Stimulated activated CD4-positive, alpha-beta T cell treated with anti-CD3 and anti-CD28 coated beads, Interleukin-15, amount 100 ng/mL, for 48 hours (primary cell): Measurements from ENCODE around the gene LNX2.

Experiments
- DNase-seq, 2 donors: peaks; one replicate each; pipeline ENCODE4 v3.0.0-alpha.2; 2020; ENCODE audit warnings: low read depth in 2 of 2

The LNX2 gene

DNA sequence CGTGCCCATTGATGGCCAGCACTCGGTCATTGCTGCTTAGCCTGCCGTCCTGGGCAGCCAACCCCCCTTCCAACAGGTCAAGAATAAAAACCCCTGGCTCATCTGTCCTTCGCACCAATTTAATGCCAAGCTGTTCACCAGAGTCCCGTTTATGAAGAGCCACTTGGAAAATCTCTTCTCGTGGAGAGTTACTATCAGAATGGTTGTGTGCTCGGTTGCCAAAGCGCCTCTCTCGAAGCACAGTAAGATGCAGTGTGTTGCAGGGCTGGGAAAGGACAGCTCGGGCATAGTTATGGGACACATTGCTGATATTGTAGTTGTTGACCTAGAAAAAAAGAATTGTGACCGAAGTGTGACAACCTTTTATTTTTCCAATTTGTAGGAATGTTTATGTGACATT is 57.9 kb downstream of the LNX2 start:
- no peak for DNase-seq

DNA sequence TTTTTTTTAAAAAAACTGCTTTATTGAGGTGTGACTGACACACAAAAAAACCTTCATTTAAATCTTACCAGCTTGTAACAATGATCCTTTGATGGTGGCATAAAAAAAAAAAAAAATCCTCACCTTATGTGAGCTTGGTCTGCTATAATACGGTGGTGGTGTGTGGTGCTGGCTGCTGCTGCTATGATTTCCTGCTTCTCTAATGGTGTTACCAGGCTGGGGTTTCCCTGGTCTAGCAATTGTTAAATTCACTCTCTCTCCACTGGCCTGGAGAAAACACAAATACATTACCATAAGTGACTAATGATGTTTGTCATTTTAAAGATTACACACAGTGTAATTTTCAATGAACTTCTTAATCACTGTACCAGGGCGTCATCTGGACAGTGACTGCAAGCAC is 60.6 kb downstream of the LNX2 start:
- DNase-seq: no peak

DNA sequence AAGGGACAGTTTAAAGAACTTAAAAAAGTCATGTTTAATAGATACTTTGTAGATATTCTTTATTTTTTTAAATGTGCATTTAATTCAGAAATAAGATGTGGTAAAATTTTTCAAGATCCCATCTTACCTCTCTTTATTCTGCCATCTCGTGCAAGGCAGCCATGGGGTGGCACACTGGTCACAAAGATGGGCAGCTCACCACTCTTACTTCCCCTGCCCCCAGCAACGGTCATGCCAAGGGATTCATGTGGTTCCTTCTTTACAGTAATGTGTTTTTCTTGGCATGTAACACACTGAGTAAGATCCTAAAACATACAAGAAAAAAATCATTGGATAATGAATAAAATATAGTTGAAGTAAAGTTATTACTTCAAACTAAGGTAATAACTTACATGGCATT is 64.2 kb downstream of the LNX2 start:
- no peak for DNase-seq

DNA sequence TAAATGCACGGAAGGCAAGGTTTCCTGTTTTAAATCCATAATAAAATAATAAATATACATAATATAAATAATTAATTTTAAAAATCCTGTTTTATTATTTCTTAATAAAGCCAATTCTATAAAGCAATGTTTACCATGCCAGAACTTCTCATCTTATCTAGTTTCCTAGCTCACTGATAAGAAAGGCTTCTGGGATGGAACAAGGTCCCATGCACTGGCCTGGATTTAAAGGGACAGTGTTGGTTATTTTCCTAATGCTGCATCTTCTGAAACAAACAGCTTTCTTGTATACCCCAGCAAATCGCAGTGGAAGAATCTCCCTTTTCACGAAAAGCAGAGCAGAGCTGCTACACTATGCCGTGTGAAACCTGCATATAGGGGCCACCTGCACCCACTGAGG is 68.8 kb downstream of the LNX2 start:
- no peak for DNase-seq

DNA sequence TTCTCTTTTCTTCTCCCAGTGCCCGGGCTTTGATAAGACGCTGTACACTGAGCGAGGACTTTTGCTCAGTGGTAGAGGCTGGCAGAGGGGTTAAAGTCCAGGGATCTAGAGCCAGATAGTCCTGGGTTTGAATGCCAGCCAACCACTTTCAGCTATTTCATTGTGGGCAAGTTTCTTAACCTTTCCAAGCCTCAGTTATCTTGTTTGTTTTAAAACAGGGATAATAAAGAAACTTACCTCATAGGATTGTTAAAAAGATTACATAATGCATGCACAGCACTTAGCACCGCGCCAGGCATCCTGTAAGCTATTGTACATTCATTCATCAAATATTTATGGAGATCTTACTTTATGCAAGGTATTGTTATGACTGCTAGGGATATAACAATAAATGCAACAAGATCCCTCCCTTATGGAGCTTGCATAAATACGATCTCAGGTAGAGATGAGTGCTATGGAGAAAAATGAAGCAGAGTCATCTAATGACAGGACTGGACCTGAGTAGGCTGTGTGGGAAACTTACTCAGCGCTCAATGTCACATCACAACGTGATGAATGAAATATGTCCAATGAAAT is 70.8 kb downstream of the LNX2 start:
- no peak for DNase-seq

DNA sequence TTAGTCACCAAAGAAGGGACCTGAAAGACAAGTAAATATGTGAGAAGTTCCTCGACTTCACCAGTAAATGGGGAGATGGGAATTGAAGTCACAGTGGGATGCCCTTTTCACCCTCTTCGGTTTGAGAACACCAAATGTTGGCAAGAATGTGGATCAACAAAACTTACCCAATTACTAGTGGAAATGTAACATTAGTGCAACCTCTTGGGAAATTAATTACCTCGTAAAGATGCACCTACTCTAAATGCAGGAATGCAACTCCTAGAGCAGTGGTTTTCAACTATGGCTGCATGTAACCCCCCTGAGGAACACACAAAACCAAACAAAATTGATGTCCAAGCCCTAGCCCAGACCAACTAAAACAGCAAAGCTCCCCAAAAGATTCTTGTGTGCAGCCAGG is 78.1 kb downstream of the LNX2 start:
- DNase-seq: no peak

DNA sequence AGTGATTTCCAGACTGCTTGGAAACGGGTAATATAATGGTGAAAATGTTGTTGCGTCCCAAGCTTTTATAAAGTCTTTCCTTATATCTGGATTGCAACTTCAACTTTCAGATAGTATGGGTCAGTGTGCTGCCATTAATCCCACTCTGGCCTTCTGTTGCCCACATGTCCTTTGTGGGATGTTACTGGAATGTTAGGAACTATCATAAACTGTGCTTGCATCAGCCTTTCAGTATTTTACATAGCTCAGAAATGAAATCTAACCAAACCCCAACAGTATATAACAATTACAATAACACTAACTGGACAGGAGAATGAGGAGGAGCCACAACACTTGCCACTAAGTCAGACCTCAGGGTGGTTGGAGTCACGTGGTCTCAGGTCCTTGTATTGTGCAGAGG is 78.9 kb downstream of the LNX2 start:
- DNase-seq: no peak

DNA sequence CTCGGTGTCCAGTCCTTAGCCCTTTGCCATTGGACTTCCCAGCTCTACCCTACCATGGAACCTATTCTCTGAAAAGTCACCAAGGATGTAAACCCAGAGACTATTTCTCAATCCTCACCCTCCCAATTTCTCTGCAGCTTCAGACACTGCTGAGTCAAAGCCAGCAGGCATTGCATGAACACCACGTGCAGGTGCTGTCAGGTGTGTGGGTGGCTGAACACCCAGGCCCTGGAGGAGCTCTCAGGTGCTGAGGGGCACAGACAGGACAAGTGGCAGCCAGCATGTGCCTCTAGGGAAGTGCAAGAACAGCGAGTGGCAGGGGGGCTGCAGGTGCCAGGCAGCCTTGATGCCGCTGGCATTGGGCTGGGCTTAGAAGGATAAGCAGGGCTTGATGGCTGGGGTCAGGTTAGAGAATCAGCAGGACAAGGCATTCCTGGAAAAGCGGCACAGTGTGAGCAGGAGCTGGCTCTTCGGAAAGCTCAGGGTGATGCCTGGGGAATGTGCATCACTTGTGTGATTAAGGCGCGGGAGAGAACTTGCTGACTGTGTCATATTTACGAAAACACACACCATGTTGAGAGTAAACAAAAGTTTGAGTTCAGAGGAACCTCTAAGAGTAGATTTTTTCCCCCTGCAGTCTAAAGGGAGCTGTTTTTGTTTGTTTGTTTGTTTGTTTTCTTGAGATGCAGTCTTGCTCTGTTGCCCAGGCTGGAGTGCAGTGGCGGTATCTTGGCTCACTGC is 83.8 kb downstream of the LNX2 start:
- DNase-seq: peak in 1 of 2 donors; percentile 3

DNA sequence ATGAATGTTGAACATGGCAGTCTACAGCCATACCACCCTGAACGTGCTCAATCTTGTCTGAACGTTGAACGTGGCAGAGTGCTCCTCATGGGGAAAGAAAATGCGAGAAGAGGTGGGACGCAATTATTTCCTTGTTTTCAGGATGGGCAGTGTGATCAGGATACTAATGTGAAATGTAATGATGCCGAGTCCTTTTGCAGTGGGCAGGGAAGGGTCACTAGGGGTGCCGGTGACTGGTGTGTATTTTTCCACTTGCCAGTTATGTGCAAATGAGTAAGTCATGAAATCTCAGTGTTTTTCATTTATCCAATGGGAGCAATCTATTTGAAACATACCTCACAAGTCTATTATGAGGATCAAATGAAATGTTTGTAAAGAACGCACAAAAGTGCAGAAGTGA is 84.8 kb downstream of the LNX2 start:
- no peak for DNase-seq

DNA sequence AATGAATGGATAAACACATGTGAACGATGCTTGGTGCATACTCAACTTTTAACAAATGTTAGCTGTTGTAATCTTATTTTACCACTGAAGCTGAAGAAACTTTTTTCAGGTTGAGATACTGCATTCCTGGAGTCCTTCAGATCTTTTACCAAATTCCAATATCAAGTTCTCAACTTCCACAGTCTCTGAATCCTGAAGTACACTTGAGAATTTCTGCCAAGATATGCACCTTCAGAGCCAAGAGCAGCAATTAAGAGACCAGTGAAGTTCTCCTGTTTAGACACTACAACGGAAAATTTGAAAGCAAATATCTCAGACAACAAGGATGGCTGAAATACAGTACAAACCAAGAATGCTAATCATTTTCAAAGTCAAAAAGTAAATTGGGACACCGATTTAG is 85.3 kb downstream of the LNX2 start:
- DNase-seq: no peak

DNA sequence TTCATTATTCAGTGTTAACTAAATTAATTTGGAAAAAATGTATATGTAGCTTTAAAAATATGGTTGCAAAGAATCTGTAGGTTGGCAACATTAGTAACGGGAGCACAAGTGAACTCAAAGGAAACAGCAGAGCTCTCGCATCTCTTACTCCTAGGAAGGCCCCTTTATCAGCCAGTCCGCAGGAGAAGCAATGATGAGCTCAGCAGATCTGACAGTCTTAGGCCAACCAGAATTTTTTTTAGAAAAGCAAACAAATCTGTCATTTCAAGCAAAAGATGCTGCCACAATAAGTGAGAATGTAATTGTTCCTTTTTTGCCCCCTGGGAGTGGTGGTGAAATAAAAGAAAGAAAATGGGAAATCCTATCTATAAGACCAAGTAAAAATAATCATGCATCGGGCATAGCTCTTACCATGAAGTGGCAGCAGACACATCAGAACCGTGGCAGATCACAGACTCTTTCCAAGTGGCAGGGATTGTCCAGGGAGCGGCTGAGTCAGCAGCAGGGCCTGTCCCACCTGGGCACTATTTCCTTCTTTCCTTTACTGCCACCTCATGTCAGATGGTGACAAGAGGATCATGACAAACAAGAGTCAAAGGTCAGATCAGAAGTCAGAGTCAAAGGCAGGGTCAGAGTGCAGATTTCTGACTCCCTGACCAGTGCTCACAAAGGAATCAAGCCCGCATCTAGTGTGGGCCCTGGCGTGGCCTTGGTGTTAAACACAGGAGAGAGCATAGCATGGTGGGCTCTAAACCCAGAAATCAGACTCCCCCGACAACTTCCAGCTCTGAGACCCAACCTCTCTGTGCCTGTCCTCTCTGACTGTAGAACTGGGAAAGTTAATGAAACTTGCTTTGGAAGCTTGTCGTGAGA is 86.0 kb downstream of the LNX2 start:
- no peak for DNase-seq

DNA sequence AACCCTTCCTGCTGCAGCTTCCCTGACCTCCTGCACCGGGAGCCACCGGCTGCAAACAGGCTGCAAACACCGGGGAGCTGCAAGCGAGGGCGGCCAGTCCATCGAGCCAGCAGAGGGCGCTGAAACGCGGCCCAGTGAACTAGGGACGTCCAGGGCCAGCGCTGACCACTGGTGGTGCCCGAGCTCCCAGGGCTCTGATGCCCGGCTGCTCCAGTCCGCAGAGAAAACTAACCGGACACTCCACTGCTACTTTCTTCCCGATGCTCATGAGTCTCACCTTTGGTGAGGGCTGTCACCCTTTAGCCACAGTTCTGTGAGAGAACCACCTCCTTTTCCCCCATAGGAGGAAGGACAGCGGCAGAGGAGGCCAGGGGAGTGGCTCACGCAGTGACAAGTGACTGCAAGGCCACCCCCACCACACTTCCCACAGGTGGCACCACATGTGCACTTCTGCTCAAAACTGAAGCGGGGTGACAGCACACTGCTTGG is 87.1 kb downstream of the LNX2 start:
- DNase-seq: peak; percentile 5 to 33

DNA sequence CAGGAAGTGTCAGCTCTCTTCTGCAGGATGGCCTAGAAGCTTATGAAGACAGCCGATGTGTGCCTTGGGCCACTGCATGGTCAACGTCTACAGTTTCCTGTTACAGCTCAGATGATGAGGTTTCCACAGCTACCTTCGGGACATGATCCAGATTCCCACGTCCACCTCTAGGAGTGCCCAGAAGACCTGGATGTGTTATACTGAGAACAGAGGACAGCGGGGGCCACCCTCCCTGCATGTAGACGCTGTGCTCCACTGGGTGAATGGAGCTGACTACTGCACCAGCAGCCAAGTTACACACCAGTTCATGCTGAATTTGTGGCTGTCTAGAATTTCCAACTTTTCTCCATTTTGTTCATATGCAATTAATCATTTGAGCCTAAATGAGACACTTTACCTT is 91.4 kb downstream of the LNX2 start:
- no peak for DNase-seq

DNA sequence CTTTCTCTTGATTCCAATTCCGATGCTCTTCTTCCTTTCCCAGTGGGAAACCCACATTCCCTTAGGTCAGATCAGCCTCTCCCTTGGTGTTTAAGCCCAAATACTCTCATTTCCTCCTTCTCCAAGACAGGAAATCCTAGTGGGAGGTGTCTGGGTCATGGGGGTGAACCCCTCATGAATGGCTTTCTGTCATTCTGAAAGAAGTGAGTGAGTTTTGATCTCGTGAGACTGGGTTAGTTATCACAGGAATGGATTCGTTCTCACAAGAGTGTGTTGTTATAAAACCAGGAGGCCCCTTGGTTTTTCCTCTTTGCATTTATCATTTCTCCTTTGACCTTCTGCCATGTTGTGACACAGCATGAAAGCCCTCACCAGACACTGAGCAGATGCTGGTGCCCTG is 93.8 kb downstream of the LNX2 start:
- DNase-seq: no peak

DNA sequence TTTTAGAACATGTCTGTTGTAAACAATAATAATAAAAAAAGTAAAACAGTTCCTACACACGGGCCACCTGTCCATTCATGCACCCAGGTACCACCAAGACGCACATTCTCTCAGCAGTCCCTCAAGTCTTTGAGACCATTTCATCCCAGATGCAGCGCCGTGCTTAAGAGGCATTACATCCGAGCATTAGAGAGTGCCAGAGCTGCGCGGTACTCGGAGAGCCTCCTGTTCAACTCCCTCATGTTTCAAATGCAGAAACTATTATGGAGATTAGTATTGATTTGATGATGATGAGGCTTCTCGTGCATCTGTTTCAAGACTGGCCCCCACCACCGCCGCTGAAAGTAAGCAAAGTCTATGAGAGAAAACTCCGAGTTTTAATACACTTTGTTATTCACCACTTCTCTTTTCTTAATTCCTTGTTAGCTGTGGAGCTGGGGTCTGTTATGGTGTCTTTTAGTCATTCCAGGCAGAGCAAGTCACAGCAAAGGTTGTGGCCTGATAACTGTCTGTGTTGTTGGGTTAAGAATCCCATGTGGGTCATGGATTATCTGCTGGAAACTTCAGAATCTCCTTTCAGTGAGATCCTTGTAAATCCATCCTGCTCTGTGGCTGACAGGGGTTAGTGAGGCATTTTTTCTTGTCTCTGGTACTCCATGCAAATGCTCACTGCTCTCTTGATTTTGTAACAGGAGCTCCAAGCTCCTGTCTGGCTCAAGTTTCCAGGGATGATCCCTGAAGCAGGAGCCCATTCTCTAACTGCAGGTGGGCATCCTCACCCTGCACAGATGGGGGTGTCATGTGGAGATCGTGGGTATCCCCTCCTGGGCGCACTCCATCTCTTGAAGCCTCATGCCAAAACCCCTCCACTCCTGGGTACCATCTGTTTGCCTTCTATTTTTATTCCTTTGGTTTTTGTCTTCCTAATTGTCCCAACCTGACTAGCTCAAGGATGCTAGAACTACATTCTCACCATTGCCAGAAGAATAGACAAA is 95.1 kb downstream of the LNX2 start:
- DNase-seq: no peak

DNA sequence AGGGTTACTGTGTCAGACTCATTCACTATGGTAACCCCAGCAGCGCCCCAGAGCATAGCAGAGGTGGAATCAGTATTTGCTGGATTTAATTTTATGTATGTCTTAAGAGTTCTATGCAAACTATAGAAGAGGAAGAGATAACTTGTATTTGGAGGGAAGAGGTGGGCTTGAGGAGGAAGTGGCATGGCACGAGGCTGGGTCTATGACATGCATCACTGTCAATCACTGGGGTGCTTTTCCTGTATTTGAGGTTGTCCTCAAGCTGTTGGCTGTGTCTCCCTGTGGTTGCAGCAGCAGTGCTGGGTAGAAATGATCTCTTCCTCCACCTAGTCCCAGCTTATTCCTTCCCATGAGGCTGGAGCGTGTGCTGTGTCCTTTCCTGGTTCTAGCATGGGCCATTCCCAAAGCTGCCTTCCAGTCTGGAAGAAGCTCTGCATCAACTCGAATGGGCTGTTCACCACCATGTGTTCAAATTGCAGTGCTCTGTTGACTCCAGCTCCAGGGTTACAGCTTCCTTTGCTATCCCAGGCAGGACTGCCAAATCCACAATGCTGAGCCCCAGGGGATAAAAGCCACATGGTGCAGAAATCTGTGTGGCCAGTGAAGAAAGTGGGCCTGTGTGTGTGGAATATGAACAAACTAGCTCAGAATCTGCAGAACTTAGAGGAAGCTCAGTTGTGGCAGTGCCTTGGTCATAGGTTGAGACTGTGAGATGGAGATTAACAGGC is 96.8 kb downstream of the LNX2 start:
- DNase-seq: no peak

DNA sequence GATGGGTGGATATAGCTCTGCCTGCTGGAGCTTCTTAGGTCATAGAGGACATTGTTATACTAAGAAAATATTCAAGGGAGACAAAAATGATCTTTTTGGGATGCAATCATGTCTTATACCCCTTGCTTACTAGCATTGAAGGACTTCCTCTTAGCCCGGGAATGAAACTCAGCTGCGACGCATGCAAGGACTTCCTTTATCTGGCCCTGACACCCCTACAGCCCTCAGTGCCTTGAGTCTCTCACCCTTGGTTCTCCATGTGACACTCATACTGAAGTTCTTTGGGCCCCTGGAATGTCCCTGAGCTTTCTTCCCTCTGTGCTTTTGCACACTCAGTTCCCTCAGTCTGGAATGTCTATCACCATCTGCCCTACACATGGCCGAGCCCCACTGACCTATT is 97.5 kb downstream of the LNX2 start:
- no peak for DNase-seq

DNA sequence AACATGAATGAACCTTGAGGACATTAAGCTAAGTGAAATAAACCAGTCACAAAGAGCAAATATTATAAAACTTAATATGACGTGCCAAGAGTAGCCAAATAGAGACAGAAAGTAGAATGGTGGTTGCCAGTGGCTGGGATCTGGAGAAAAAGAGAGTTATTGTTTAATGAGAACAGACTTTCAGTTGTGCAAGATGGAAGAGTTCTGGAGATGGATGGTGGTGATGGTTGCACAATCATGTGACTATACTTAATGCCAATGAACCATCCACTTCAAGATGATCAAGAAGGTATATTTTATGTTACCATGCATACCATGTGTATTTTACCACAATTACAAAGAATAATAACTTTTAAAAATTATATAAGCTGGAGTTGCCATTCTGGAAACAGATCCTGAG is 104.2 kb downstream of the LNX2 start:
- DNase-seq: no peak

DNA sequence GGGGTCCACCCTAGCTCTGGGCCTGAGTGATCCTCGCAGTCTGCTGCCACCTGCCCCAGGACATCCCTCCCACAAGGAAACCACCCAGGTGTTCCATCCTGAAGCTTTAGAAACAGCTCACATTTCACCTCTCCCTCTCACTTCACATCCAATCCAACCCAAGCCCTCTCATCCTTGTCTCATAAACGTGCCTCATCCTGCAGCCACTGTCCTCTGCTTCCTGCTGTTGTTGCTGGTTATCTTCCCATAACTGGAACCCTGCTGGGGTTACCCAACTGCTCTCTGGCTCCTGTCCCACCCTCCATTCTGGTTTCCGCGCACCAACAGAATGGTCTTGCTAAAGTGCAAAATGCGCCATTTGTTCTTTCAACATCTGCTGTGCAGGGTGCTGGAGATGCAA is 110.2 kb downstream of the LNX2 start:
- no peak for DNase-seq

DNA sequence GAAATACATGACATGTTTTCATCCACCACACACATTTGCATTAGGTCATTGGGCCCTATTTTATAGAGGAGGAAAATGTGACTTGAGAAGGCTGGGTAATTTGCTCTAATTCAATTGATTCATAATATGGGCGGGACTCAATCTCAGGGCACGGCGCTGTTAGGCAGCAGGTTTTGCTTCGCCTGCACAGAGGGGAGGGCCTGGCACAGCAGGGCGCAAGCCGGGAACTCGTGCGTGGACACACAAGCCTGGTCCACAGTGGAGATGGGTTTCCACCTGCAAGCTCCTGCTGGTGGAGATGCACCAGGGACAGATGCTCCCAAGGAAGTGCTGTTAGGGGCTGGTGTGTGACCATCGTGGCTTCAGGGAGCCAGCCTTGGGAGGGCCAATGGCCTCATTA is 111.5 kb downstream of the LNX2 start:
- no peak for DNase-seq

DNA sequence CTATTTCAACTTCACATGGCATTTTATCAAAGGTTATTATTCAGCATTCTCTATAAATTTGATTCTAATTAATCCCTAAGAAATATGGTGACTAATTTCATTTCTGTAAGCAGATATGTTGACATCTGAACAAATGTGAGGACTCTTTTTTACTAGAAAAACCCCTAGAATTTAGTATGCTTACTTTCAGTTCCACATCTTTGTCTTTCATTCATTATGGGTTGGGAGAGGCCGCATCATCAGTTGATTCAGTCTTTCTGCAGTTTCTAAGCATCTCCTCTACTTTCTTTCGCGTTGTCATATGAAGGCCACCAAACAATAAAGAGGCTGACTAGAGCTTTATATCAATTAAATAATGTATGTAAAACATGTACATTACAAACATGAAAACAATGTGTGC is 114.5 kb downstream of the LNX2 start:
- DNase-seq: no peak
